Suppressor macrophage (primary cell): ENCODE results near the gene SLC1A4.
A peak's percentile ranks its signal among the peaks of the same experiment; 100 is the strongest.
"Not testable (repeated sequence)": the region's sequence is repeated elsewhere in the genome, so short reads cannot be mapped to it uniquely, and the experiment has no call there.

Experiments used
- DNase-seq, 4 experiments: peaks; one replicate each; pipeline ENCODE4 v3.0.0-alpha.2; 2020 to 2022

Gene SLC1A4

DNA sequence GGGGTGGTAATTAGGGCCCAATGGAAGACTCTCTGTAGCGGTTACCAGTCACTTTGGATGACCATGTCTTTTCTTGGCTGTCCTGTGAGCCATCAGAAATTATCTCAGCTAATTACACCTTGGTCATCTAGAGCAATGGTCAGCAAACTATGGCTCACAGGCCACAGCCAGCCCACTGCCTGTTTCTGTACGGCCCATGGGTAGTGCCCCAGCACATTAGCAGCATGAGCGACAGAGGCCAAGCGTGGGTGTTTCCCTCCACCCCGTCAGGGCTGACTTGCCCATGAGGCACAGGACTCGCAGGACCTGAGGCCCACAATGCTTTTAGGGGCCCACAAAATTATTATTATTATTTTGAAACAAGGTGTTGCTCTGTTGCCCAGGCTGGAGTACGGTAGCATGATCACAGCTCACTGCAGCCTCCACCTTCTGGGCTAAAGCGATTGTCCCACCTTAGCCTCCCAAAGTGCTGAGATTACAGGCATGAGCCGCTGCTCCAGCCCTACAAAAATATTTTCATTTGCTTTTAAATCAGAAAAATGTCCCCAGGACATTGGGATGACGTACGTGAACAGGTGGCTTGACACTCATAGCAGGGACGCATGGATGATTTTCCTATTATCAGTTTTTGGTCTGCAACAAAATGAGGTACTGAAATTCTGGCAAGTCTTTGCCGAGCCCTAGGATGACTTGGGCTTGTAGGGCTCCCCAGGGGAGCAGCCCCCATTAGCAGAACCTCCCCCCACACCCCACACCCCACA, 37.7 kb downstream of the SLC1A4 start:
- DNase-seq: peak in 1 of 4 experiments; percentile 32

- DNase-seq: peak; percentile 44 to 72 (median 59)
Observed at GRCh38 chr2:65027616-65028244, 38.5 kb downstream of the SLC1A4 start.

GRCh38 chr2:65030476-65031332, 41.5 kb downstream of the SLC1A4 start:
- DNase-seq: no peak

- peak in 1 of 4 experiments; percentile 24 for DNase-seq
Observed at GRCh38 chr2:65031341-65032018, 42.3 kb downstream of the SLC1A4 start.

GRCh38 chr2:65032019-65032975, 43.1 kb downstream of the SLC1A4 start:
- DNase-seq: no peak

DNA sequence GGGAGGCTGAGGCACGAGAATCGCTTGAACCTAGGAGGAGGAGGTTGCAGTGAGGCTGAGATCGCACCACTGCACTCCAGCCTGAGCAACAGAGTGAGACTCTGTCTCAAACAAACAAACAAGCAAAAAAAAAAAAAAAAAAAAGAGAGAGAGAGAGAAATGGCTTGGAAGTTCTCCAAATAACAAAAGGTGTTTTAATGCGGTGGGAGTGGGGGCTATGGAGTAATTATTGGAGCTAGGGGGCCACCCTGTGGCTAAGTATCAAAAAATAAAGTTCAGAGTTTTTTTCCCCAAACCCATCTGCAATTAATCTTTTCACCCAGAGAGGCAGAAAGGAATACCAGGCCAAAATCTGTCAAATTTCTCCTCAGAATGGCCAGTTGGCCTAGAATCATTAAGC, 44.0 kb downstream of the SLC1A4 start:
- peak in 3 of 4 experiments; percentile 29 to 43 (median 31) for DNase-seq

- DNase-seq: not testable (repeated sequence)
Observed at GRCh38 chr2:65033667-65034066, 44.5 kb downstream of the SLC1A4 start.

GRCh38 chr2:65035351-65035943, 46.2 kb downstream of the SLC1A4 start:
- DNase-seq: no peak

DNA sequence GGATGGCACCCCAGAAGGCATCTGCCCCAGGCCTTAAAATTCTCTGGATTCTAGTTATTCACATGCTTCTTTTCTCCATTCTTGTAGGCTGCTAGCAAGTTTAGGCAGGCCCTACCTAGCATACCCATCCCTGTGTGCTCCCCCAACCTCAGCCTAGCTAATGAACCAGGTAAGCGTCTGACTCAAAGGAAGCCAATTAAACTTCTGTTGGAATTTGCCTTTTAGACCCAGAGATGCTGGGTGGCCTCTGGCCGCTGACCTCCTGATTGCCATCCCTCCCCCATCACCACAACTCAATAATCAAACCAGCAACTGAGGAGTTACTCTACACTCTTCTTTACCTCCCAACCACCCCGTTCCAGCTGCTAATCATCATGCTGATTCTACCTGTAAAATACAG, 48.0 kb downstream of the SLC1A4 start:
- no peak for DNase-seq

- DNase-seq: no peak
Observed at GRCh38 chr2:65039640-65040039, 50.4 kb downstream of the SLC1A4 start.

DNA sequence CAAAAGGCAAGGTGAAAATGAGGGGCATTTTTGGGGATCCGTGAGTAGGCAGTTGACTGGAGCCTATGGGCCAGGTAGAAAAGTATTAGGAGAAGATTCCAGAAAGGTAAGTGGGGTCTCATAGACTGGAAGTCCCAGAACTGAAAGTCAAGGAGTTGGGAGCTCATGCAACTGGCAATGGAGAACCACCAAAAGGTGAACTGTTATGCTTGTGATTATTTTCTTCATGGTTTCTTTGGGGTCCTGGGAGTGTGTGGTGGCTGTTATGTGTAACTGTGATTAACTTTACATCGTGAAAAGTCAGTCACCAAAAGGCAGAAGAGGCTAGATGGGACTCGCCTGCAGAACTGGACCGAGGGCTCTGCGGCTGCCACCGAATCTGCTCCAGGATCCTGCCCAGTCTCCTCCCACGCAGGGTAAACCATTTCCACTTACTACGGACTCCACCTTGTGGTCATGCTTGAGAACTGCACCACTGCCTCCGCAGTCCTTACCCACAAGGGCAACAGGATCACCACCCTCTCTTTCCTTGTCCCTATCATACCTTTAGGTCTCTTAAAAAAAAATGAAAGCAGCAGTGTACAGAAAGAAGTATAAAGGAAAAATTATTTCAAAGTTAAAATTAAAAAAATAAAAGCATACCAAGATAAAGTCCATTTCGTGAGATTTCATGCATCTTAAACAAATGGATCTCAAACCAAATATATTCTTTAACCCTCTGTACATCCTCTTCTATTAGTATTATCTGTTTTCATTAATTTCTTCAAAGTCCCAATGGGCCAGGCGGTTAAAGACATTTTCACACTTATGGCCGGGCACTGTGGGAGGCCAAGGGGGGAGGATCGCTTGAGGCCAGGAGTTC, 51.4 kb downstream of the SLC1A4 start:
- peak; percentile 92 to 94 (median 93) for DNase-seq

DNA sequence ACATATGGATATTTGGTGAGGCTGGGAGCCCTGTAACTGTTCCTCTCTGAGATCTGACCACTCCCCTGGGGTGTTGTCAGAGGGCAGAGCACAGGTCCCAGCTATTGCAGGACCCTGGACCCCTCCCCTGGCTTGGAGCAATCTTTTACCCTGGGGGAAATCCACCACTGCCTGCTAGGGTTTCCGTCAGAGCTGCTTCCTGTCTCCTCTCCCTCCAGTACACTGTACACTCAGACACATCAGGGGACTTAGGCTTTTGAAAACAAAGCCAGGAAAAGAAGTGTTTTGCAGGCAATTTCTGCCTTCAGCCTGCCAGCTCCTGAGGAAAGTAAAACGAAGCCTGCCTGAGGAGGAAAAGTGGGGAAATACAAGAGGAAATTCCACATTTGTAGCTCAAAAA, 53.8 kb downstream of the SLC1A4 start:
- no peak for DNase-seq

DNA sequence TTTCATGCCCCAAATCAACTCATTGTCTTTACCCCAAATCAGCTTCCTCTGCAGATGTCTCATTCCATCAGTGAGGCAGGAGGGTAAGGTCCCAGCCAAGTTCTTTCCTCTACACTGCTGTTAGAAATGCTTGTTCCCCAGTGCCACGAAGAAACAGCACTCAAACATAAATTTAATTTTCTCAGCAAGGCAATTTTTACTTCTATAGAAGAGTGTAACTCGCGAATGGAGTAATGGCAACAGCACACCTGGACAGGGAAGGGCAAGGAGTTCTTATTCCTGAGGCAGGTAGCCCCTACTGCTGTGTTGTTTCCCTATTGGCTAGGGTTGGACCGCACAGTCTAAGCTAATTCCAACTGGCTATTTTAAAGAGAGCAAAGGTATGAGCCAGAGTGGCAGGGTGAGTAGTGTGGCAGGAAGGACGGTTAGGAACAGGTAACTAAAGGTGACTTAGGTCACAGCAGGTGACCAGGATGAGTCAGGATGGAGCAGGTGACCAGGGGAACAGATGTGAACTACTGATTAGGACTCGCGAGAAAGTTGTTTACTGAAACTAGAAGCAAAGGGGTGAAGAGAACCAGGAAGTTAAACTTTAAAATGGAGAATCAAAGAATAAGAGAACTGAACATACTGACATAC, 55.0 kb downstream of the SLC1A4 start:
- DNase-seq: no peak

GRCh38 chr2:65045651-65046050, 56.5 kb downstream of the SLC1A4 start:
- DNase-seq: no peak

DNA sequence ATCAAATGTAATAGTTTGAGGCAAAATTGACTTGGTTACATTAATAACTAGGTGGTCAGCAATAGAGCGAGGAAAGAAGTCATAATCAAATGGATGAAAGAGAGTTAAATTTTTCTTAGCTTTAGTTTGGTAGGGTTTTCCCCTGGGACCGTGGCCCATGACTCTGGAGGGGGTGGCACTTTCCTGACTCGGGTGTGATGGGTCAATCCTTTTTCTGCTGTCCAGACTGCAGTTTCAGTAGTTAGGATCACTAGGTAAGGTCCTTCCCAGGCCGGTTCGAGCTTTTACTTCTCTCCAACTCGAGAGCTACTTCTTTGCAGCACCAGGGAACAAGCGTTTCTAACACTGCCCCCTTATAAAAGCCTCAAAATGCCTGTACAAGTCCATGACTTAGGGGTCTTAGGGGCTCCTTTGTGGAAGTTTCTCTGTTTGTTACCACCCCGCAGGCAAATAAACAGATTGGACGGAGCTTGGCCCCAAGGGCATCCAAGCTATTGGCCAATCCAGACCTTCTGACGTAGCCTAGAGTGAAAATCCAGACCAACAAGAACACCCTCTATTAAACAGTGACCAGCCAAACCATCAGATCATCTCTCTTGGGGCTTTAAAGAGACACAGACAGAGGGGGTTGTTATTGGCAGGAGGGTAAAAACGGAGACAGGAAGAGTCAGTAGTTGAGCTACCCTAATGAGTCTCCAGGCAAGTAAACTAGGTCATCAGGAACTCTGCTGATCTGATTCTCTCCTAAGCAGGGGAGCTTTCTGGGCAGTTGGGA, 57.6 kb downstream of the SLC1A4 start:
- no peak for DNase-seq

GRCh38 chr2:65049010-65049639, 59.9 kb downstream of the SLC1A4 start:
- DNase-seq: peak in 1 of 4 experiments; percentile 64

GRCh38 chr2:65050931-65051330, 61.7 kb downstream of the SLC1A4 start:
- no peak for DNase-seq

- DNase-seq: peak; percentile 63 to 88 (median 80)
Observed at GRCh38 chr2:65053199-65053598, 64.0 kb downstream of the SLC1A4 start.
